T-helper 2 cell treated with Interferon-gamma antibody and Interleukin-4, amounts not matched to agents 5 μg/mL and 100 μg/mL, for 36 hours (primary cell): Measurements from ENCODE around the gene CRB2.

Experiments used
- DNase-seq: peaks from one replicate; pipeline ENCODE4 v3.0.0; 2021; ENCODE audit warnings: low spot score
- H3K27ac Mint-ChIP-seq: one replicate; pipeline ENCODE4 v1.8.0; 2021; ENCODE audit warnings: mild to moderate bottlenecking, mixed read lengths
- H3K27me3 Mint-ChIP-seq: one replicate; pipeline ENCODE4 v1.8.0; 2021; ENCODE audit warnings: low read depth, mixed read lengths
- H3K36me3 Mint-ChIP-seq: one replicate; pipeline ENCODE4 v1.8.0; 2021; ENCODE audit warnings: low read depth, mixed read lengths
- H3K4me1 Mint-ChIP-seq: one replicate; pipeline ENCODE4 v1.8.0; 2021; ENCODE audit warnings: low read depth, mixed read lengths
- H3K4me3 Mint-ChIP-seq: one replicate; pipeline ENCODE4 v1.8.0; 2022; ENCODE audit warnings: mild to moderate bottlenecking, moderate library complexity, mixed read lengths
- H3K9me3 Mint-ChIP-seq: one replicate; pipeline ENCODE4 v1.8.0; 2021; ENCODE audit warnings: mixed read lengths

The CRB2 gene

GRCh38 chr9:123371228-123371584 is 15.2 kb downstream of the CRB2 start:
- no peak overlapping the region for H3K4me3 Mint-ChIP-seq
- DNase-seq, result no peak
- no peaks in the 10 kb centered on the region for H3K36me3 Mint-ChIP-seq
- no peak overlapping the region for H3K27ac Mint-ChIP-seq
- no peaks in the 10 kb centered on the region for H3K9me3 Mint-ChIP-seq
- no peaks in the 10 kb centered on the region for H3K4me1 Mint-ChIP-seq
- peaks cover 28% of the 10 kb centered on the region for H3K27me3 Mint-ChIP-seq

DNA sequence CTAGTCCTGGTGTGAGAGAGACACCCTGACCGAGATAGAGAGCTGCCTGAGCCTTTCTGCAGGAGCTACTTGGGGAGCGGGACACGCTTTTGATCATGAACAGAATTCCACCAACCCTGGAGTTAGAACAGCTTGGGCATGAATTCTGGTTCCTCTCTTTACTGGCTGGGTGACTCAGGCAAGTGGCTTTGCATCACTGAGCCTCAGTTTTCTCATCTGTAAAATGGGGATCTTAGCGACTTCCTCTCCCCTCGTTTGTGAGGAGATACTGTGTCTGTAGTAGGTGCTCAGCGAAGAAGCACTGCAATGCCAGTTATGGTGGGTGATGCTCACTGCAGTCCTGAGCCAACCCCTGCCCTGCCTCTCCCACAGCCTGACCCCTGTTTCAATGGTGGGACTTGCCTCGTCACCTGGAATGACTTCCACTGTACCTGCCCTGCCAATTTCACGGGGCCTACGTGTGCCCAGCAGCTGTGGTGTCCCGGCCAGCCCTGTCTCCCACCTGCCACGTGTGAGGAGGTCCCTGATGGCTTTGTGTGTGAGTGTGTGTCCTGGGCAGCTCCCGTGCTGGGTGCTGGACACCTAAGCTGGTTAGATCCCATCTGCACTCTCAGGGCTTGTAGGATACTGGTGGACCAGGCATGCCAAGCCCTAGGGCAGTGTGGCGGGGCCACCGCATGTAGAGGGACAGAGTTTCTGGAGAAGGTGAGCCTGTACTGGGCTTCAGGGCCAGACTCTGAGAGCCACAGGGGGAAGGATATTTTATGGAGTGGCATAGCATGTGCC is 16.0 kb downstream of the CRB2 start:
- Mint-ChIP-seq H3K27ac (no peak overlapping the region), H3K36me3 (no peaks in the 10 kb centered on the region), H3K9me3 (no peaks in the 10 kb centered on the region), H3K4me3 (no peak overlapping the region), H3K27me3 (peaks cover 31% of the 10 kb centered on the region), H3K4me1 (no peaks in the 10 kb centered on the region)
- no peak for DNase-seq

- peaks cover 31% of the 10 kb centered on the region for H3K27me3 Mint-ChIP-seq
- H3K9me3 Mint-ChIP-seq, result no peaks in the 10 kb centered on the region
- no peak overlapping the region for H3K4me3 Mint-ChIP-seq
- no peak for DNase-seq
- no peaks in the 10 kb centered on the region for H3K36me3 Mint-ChIP-seq
- no peak overlapping the region for H3K27ac Mint-ChIP-seq
- H3K4me1 Mint-ChIP-seq, result no peaks in the 10 kb centered on the region
Observed at GRCh38 chr9:123372766-123373446, 16.9 kb downstream of the CRB2 start.

DNA sequence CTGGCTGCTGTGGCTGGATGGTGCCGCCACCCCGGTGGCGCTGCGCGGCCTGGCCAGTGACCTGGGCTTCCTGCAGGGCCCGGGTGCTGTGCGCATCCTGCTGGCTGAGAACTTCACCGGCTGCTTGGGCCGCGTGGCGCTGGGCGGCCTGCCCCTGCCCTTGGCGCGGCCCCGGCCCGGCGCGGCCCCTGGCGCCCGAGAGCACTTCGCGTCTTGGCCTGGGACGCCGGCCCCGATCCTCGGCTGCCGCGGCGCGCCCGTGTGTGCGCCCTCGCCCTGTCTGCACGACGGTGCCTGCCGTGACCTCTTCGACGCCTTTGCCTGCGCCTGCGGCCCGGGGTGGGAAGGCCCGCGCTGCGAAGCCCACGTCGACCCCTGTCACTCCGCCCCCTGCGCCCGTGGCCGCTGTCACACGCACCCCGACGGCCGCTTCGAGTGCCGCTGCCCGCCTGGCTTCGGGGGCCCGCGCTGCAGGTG is 17.5 kb downstream of the CRB2 start:
- Mint-ChIP-seq H3K27me3 (peaks cover 31% of the 10 kb centered on the region), H3K27ac (no peak overlapping the region), H3K4me1 (no peaks in the 10 kb centered on the region), H3K4me3 (no peak overlapping the region), H3K36me3 (no peaks in the 10 kb centered on the region), H3K9me3 (no peaks in the 10 kb centered on the region)
- DNase-seq, result no peak

DNA sequence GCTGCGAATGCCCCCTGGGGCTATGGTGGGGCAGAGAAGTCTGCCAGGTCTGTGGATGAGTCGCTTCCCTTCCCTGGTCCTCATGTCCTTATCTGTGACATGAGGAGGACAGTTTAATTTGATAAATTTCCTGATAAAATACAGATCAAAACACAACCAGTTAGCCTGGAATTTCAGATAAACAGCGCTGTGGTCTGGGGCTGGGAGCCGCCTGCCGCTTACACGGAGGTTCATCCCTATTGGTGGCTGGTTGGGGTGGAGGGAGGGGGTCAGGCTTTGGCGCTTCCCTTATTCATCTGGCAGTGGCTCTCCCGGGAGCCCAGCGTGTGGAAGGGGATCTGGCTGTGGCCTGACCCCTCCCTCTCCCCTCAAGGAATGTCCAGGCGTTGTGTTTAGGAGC is 17.9 kb downstream of the CRB2 start:
- H3K4me3 Mint-ChIP-seq, result no peak overlapping the region
- H3K36me3 Mint-ChIP-seq, result no peaks in the 10 kb centered on the region
- H3K9me3 Mint-ChIP-seq, result no peaks in the 10 kb centered on the region
- no peaks in the 10 kb centered on the region for H3K4me1 Mint-ChIP-seq
- H3K27ac Mint-ChIP-seq, result no peak overlapping the region
- DNase-seq, result no peak
- peaks cover 31% of the 10 kb centered on the region for H3K27me3 Mint-ChIP-seq

DNA sequence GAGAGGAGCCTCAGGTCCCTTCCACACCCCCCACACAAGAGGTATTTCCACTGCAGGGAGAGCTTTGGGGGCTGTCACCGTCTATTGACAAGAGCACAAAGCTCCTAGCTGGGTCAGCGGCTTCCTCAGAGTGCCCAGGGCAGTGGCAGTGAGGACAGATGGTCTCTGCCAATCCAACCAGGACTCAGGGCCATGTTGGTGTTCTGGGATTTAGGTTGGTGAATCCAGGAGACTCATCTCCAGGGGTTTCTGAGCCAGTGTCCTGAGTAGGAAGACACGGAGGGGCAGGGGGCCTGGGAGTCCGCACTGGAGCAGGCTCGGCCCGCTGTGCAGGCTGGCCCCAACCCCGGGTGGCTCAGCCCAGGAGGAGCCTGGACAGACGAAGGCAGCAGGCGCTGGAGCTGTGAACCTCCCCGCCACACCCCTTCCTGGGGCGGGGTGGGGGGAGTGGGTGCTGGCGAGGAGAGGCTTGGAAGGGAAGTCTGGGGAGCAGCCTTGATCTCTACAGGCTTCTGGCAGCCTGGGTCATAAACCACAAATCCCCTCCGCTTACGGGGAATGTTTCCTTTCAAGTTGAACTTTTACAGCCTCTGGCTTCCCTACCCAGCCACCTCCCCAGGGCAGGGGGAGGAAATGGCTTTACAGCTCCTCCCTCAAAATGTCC is 19.6 kb downstream of the CRB2 start:
- DNase-seq, result no peak
- no peaks in the 10 kb centered on the region for H3K9me3 Mint-ChIP-seq
- H3K27me3 Mint-ChIP-seq, result peaks cover 31% of the 10 kb centered on the region
- H3K27ac Mint-ChIP-seq, result no peak overlapping the region
- H3K4me1 Mint-ChIP-seq, result no peaks in the 10 kb centered on the region
- H3K36me3 Mint-ChIP-seq, result no peaks in the 10 kb centered on the region
- H3K4me3 Mint-ChIP-seq, result no peak overlapping the region

DNA sequence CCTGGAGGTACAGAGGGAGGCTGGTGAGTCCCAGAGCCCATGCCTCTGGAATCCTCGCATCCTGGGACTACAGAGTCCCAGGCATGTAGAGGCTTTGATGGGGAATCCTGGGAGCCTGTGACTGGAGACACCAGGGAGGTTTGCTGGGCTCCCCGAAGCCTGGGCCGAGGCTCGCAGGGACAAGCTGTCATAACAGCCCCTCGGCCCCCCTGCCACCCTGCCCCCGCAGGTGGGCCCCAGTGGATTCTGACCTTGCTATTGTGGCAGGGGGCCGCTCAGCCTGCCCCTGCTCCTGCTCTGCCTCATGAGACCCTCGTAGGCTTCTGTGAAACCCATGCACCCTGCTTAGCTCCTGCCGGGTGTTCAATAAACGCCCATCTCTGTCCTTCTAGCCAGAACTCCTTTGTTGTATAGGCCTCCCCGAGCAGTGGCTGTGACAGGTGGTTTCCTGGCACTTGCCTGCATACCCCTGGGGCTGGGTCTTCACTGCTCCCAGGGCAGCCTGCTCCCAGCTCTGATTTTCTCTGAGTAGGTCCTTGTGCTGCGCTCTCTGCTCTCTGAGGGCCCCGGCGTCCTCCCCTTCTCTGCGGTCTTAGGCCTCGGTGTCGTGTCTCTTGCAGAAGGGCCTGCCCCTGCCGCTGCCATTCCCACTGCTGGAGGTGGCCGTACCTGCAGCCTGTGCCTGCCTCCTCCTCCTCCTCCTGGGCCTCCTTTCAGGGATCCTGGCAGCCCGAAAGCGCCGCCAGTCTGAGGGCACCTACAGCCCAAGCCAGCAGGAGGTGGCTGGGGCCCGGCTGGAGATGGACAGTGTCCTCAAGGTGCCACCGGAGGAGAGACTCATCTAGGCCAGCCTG is 20.4 kb downstream of the CRB2 start:
- H3K27me3 Mint-ChIP-seq, result peaks cover 31% of the 10 kb centered on the region
- H3K4me3 Mint-ChIP-seq, result no peak overlapping the region
- no peak for DNase-seq
- no peaks in the 10 kb centered on the region for H3K9me3 Mint-ChIP-seq
- no peak overlapping the region for H3K27ac Mint-ChIP-seq
- H3K4me1 Mint-ChIP-seq, result no peaks in the 10 kb centered on the region
- H3K36me3 Mint-ChIP-seq, result no peaks in the 10 kb centered on the region

GRCh38 chr9:123377211-123377971 is 21.4 kb downstream of the CRB2 start:
- Mint-ChIP-seq H3K4me3 (no peak overlapping the region), H3K27ac (no peak overlapping the region), H3K9me3 (no peaks in the 10 kb centered on the region), H3K4me1 (no peaks in the 10 kb centered on the region), H3K27me3 (peaks cover 21% of the 10 kb centered on the region), H3K36me3 (no peaks in the 10 kb centered on the region)
- DNase-seq, result no peak

DNA sequence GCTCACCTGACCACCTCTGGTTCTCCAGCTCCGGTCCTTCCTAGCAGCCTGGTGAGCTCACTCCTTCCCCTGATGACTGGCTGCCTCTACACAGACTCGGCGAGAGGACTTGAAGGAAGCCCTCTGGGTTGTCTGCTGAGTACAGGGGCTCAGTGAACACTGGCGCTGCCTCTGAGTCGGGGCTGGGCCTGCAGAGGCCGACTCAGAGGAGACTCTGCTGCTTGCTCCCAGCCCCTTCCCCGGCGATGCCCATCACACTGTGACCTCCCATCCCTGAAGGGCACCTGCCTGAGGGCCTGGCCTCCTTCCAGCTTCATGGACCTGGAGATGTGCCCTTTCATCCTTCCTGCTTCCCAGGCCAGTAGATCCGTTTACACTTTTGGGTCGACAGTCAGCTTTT is 22.0 kb downstream of the CRB2 start:
- Mint-ChIP-seq H3K27me3 (peaks cover 16% of the 10 kb centered on the region), H3K4me3 (no peak overlapping the region)

DNA sequence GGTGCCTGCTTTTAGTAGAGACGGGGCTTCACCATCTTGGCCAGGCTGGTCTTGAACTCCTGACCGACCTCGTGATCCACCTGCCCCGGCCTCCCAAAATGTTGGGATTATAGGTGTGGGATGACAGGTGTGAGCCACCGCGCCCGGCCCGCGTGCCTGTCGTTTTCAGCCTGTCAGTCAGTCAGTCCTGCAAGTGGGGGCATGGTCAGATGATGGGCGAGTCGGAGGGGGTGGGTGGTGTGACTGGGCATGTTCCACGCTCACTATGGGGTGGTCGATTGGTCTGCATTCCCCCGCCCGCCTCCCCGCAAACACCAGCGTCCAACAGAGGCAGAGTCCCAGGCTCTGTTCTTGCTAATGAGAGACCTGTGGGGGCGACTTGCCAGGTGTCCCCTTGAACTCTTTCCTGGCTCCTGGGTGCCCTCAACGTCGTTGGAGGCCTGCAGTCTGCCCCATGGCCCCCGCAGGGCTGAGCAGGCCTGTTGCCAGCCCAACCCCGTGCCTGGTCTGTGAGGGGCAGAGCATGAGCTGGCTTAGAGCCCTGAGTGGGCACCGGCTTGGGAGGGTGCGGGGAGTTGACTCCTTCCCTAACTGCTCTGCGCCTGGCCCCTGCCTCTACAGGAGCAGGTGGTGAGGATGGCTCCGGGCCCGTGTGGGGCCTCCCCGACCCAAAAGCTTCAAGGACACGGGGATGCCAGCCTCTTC is 23.1 kb downstream of the CRB2 start:
- Mint-ChIP-seq H3K27me3 (peaks cover 13% of the 10 kb centered on the region), H3K9me3 (no peaks in the 10 kb centered on the region)

More for the DNA sequence above, 22.0 kb downstream of the CRB2 start:
- Mint-ChIP-seq H3K9me3 (no peaks in the 10 kb centered on the region), H3K27ac (no peak overlapping the region), H3K36me3 (no peaks in the 10 kb centered on the region), H3K4me1 (no peaks in the 10 kb centered on the region)
- no peak for DNase-seq

DNA sequence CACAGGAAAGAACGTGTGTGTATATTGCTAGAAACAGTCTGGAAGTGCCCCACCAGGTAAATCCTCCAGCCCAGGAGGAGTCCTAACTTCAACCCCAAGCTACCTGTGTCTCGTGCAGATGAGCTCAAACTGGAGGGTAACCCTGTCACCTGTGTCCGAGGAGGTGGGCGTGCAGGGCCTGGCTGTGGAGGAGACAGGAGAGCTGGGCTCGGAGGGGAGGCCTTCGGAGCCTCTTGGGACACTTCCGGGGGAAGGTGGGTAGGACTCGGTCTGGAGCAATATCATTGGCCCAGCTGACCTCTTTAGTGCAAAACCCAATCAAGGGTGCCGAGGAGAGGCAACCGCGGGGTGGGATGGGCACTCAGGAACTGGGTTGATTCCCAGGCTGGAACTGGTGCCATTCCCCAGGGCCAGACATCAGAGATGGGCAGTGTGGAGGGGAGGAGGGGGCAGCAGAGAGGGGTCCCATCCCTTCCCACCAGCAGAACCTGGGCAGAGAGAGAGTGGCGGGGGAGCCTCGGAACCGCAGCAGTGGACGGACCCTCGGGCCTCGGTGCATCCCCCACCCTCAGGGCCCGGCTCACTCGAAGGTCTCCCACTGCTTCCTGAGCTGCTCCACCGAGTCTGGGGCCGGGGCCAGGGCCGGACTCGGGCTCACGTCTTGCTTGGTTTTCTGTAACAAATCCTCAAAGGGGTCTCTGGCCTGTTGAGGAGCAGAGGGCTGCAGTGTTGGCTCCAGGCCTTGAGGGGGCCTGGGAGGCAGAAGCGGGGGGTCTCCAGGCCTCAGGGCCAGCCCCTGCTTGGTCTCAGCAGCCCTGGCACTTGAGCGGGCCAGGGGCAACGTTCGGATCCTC is 25.1 kb downstream of the CRB2 start:
- Mint-ChIP-seq H3K4me3 (no peak overlapping the region), H3K27me3 (peaks cover 3% of the 10 kb centered on the region)
- no peak for DNase-seq

More for the DNA sequence above, 23.1 kb downstream of the CRB2 start:
- Mint-ChIP-seq H3K36me3 (no peaks in the 10 kb centered on the region), H3K4me1 (no peaks in the 10 kb centered on the region), H3K27ac (no peak overlapping the region), H3K4me3 (no peak overlapping the region)
- no peak for DNase-seq

More for the DNA sequence above, 25.1 kb downstream of the CRB2 start:
- Mint-ChIP-seq H3K27ac (no peak overlapping the region), H3K4me1 (no peaks in the 10 kb centered on the region), H3K9me3 (no peaks in the 10 kb centered on the region), H3K36me3 (no peaks in the 10 kb centered on the region)
